ENCODE results near the gene ADCY4. TPM values are rescaled to one million over a fixed set of nuclear protein-coding genes. Genes with fewer than 3 reads are reported as not detected.
A peak's percentile ranks its signal among the peaks of the same experiment; 100 is the strongest.

ADCY4 gene
- total RNA-seq, 2 experiments from 2014 or later, result 2.0 to 3.4 TPM

DNA sequence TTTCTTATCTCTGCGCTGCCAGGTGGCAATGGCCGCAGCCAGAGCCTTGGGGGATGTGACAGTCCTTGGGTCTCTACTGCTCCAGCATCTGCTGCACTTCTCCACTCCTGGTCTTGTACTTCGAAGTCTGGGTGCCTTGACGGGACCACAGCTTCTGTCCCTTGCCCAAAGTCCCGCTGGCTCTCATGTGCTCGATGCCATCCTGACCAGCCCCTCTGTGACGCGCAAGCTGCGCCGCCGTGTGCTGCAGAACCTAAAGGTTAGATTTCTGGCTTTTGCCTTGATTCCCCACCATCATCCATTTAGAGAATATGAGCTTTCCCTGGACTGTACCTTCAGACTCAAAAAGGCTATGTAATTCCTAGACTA is 30.9 kb downstream of the ADCY4 start:
- CTCF ChIA-PET (ENCODE audit: unreplicated experiment), result interaction anchor here (1.0 to 1.7 kb wide), 2 partner anchors 21 to 36 kb away, joined by 3 read pairs; partner anchors contain the start of gene RIPK3
- BruUV-seq (replicated peaks), result no TSS peak
- DNase-seq (ENCODE audit: low spot score), result no peak

DNA sequence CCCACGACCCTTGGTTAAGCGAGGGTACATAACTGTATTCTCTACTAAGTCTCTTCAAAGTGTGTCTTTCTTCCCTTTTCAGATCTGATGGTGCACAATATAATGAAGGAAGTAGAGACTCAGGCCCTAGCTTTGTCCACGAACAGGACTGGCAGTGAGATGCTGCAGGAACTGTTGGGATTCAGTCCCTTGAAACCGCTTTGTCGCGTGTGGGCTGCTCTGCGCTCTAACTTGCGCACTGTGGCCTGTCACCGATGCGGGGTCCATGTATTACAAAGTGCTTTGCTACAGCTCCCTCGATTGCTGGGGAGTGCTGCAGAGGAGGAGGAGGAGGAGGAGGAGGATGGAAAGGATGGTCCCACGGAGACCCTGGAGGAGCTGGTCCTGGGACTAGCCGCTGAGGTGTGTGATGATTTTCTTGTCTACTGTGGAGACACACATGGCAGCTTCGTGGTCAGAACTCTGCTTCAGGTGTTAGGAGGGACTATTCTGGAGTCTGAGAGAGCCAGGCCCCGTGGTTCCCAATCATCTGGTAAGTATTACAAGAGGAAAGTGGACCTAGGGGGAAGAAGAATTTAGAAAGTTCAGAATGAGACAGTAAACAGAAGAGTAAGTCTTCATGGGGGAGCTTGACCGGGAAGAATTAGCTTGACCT is 34.4 kb downstream of the ADCY4 start:
- H4K20me1 ChIP-seq (ENCODE audit: insufficient read depth, low read length), result peaks cover 11% of the 10 kb centered on the region; the same call in 1 of the 2 replicates
- POLR2A ChIA-PET, result interaction anchor here (0.6 to 4.0 kb wide), 8 partner anchors 7 to 106 kb away, joined by 3 to 25 read pairs (median 5); partner anchors contain the start of genes CIDEB, LTB4R, LTB4R2 and MDP1
- no TSS peak for BruUV-seq (replicated peaks)
- CTCF ChIA-PET (ENCODE audit: unreplicated experiment), result interaction anchor here (0.5 to 1.6 kb wide), 5 partner anchors 24 to 667 kb away, joined by 3 to 6 read pairs (median 3); partner anchors contain the start of gene TINF2
- TF ChIP-seq CTCF (conservative IDR thresholded peaks at IDR 0.05; ENCODE audit: low read length) (no peak), EZH2phosphoT487 (IDR thresholded peaks at IDR 0.05; ENCODE audit: borderline replicate concordance, low read depth, low read length) (no peak)
- H3K9me3 ChIP-seq (ENCODE audit: low read length), result no peaks in the 10 kb centered on the region
- H3K79me2 ChIP-seq (ENCODE audit: insufficient read depth, low read depth, low read length), result peaks cover 23% of the 10 kb centered on the region
- H3K36me3 ChIP-seq (ENCODE audit: insufficient read depth, low read length), result peaks cover 56% of the 10 kb centered on the region
- peak overlapping the region; percentile 99 for H3K4me3 ChIP-seq (ENCODE audit: low read depth, low read length, poor library complexity, severe bottlenecking)
- intact Hi-C loops (cut with micrococcal nuclease; ENCODE audit: unreplicated experiment), result no loop called here
- H3K4me2 ChIP-seq (ENCODE audit: low read length), result peak overlapping the region; percentile 89
- peak overlapping the region; percentile 38 for H3K27ac ChIP-seq (ENCODE audit: low read depth, low read length, poor library complexity, severe bottlenecking)
- H3K4me1 ChIP-seq (ENCODE audit: insufficient read depth, low read length, poor library complexity, severe bottlenecking), result peaks cover 30% of the 10 kb centered on the region
- peak overlapping the region; percentile 44; the same call in 1 of the 2 replicates for H2AFZ ChIP-seq (ENCODE audit: low read length)
- H3K9me2 ChIP-seq (ENCODE audit: insufficient read depth, low read length), result no peaks in the 10 kb centered on the region
- no peak for DNase-seq (ENCODE audit: low spot score)

More for the DNA sequence above, 30.9 kb downstream of the ADCY4 start:
- Histone ChIP-seq H3K4me1 (ENCODE audit: insufficient read depth, low read length, poor library complexity, severe bottlenecking) (peaks cover 15% of the 10 kb centered on the region), H3K4me2 (ENCODE audit: low read length) (no peak overlapping the region), H4K20me1 (ENCODE audit: insufficient read depth, low read length) (peaks cover 11% of the 10 kb centered on the region; the same call in 1 of the 2 replicates), H3K4me3 (ENCODE audit: low read depth, low read length, poor library complexity, severe bottlenecking) (no peak overlapping the region), H3K79me2 (ENCODE audit: insufficient read depth, low read depth, low read length) (peaks cover 23% of the 10 kb centered on the region), H2AFZ (ENCODE audit: low read length) (no peak overlapping the region), H3K9me2 (ENCODE audit: insufficient read depth, low read length) (no peaks in the 10 kb centered on the region), H3K36me3 (ENCODE audit: insufficient read depth, low read length) (peaks cover 81% of the 10 kb centered on the region), H3K27ac (ENCODE audit: low read depth, low read length, poor library complexity, severe bottlenecking) (no peak overlapping the region), H3K9me3 (ENCODE audit: low read length) (no peaks in the 10 kb centered on the region)
- intact Hi-C loops (cut with micrococcal nuclease; ENCODE audit: unreplicated experiment), result no loop called here
- POLR2A ChIA-PET, result no interaction called here
- TF ChIP-seq CTCF (conservative IDR thresholded peaks at IDR 0.05; ENCODE audit: low read length), result no peak
- no peak for TF ChIP-seq EZH2phosphoT487 (IDR thresholded peaks at IDR 0.05; ENCODE audit: borderline replicate concordance, low read depth, low read length)
